Astrocyte (in vitro differentiated cells and primary cell): Measurements from ENCODE around the gene PKD1. TPM values are rescaled to one million over a fixed set of nuclear protein-coding genes. Genes with fewer than 3 reads are reported as not detected.
"Not testable (repeated sequence)": the region's sequence is repeated elsewhere in the genome, so short reads cannot be mapped to it uniquely, and the experiment has no call there.

Experiments
- DNase-seq: peaks from one replicate; pipeline ENCODE4 v3.0.0-alpha.2; 2010; ENCODE audit warnings: low read depth
- FAIRE-seq: peaks from 2 replicates; lab custom pipeline; 2011; peaks lifted over from hg19 to GRCh38; lab: Jason Lieb, UNC
- H2AFZ ChIP-seq: 2 replicates; pipeline ENCODE4 v1.6.0; 2012; ENCODE audit warnings: low read depth, low read length, inconsistent platforms
- H3K27ac ChIP-seq: 2 replicates; pipeline ENCODE4 v1.5.1; 2011; ENCODE audit warnings: low read depth, low read length, inconsistent platforms
- H3K27me3 ChIP-seq: 2 replicates; pipeline ENCODE4 v1.6.0; 2011; ENCODE audit warnings: low read length, inconsistent platforms; ENCODE audit not compliant: insufficient read depth
- H3K36me3 ChIP-seq: 2 replicates; pipeline ENCODE4 v1.5.1; 2011; ENCODE audit warnings: low read length, inconsistent platforms; ENCODE audit not compliant: insufficient read depth
- H3K4me1 ChIP-seq: 2 replicates; pipeline ENCODE4 v1.5.1; 2011; ENCODE audit warnings: low read length, inconsistent platforms; ENCODE audit not compliant: insufficient read depth
- H3K4me2 ChIP-seq: 2 replicates; pipeline ENCODE4 v1.6.0; 2012; ENCODE audit warnings: low read length, inconsistent platforms
- H3K4me3 ChIP-seq: 2 replicates; pipeline ENCODE4 v1.5.1; 2011; ENCODE audit warnings: low read depth, mild to moderate bottlenecking, low read length, inconsistent platforms; ENCODE audit not compliant: insufficient read depth
- H3K79me2 ChIP-seq: 2 replicates; pipeline ENCODE4 v1.6.0; 2012; ENCODE audit warnings: mild to moderate bottlenecking, low read length, inconsistent platforms; ENCODE audit not compliant: insufficient read depth
- H3K9ac ChIP-seq: 2 replicates; pipeline ENCODE4 v1.6.0; 2012; ENCODE audit warnings: mild to moderate bottlenecking, low read length, inconsistent platforms
- H3K9me3 ChIP-seq: 2 replicates; pipeline ENCODE4 v1.5.1; 2012; ENCODE audit warnings: low read depth, mild to moderate bottlenecking, low read length, inconsistent platforms; ENCODE audit not compliant: insufficient read depth
- H4K20me1 ChIP-seq: 2 replicates; pipeline ENCODE4 v1.6.0; 2012; ENCODE audit warnings: low read length, inconsistent platforms; ENCODE audit not compliant: insufficient read depth
- H3K27ac Mint-ChIP-seq: one replicate; pipeline ENCODE4 v1.8.0; 2021; ENCODE audit warnings: mild to moderate bottlenecking, mixed read lengths; ENCODE audit not compliant: unreplicated experiment
- H3K27me3 Mint-ChIP-seq: one replicate; pipeline ENCODE4 v1.8.0; 2021; ENCODE audit warnings: low read depth, mixed read lengths; ENCODE audit not compliant: unreplicated experiment
- H3K36me3 Mint-ChIP-seq: one replicate; pipeline ENCODE4 v1.8.0; 2021; ENCODE audit warnings: low read depth, mixed read lengths; ENCODE audit not compliant: unreplicated experiment
- H3K4me1 Mint-ChIP-seq: one replicate; pipeline ENCODE4 v1.8.0; 2021; ENCODE audit warnings: low read depth, mixed read lengths; ENCODE audit not compliant: unreplicated experiment
- H3K4me3 Mint-ChIP-seq: one replicate; pipeline ENCODE4 v1.8.0; 2021; ENCODE audit warnings: mild to moderate bottlenecking, moderate library complexity, mixed read lengths; ENCODE audit not compliant: unreplicated experiment
- H3K9me3 Mint-ChIP-seq: one replicate; pipeline ENCODE4 v1.8.0; 2021; ENCODE audit warnings: mild to moderate bottlenecking, mixed read lengths; ENCODE audit not compliant: unreplicated experiment
- total RNA-seq: library from RNA; stranded (reverse); gene quantifications from 2 replicates; pipeline ENCODE4 v1.2.1, GENCODE V29; 2021

The PKD1 gene
- total RNA-seq, 1 donor from 2014 or later, result 112 TPM

DNA sequence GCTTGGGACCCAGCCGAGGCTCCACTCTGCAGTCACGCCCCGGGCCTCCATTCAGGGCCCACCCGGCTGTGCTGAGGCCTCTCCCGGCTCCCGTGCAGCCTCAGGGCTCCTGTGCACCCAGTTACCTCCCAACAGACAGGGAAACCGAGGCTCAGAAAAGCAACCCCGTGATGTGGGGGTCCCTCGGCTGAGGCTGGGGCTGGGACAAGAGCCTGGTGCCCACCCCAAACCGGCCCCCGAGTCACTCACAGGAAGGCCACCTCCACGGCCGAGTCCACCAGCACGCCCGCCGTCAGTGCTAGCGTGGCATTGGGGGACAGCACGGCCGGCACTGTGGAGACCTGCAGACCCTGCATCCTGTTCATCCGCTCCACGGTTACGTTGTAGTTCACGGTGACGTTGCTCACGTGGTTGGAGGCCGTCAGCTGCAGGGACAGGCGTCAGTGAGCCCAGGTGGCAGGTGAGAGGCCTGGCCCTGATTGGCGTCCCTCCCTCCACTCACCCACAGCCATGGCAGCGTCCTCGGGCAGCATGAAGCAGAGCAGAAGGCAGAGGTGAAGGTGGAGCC is 23.1 kb downstream of the PKD1 start:
- not testable (repeated sequence) for H3K4me2 ChIP-seq, H3K36me3 ChIP-seq, H3K27me3 ChIP-seq, H2AFZ ChIP-seq, H3K9ac ChIP-seq, H3K79me2 ChIP-seq, H3K27ac Mint-ChIP-seq, H3K4me3 ChIP-seq, H3K9me3 Mint-ChIP-seq, DNase-seq, H3K27me3 Mint-ChIP-seq, H3K36me3 Mint-ChIP-seq, H3K4me1 ChIP-seq, FAIRE-seq, H3K4me1 Mint-ChIP-seq, H3K27ac ChIP-seq, H3K9me3 ChIP-seq, H3K4me3 Mint-ChIP-seq, H4K20me1 ChIP-seq

GRCh38 chr16:2111412-2112335 is 24.0 kb downstream of the PKD1 start:
- not testable (repeated sequence) for FAIRE-seq, H3K9ac ChIP-seq, H3K4me1 Mint-ChIP-seq, H3K4me1 ChIP-seq, H3K36me3 Mint-ChIP-seq, H2AFZ ChIP-seq, H3K36me3 ChIP-seq, H3K79me2 ChIP-seq, H3K9me3 ChIP-seq, H3K4me3 ChIP-seq, H3K4me3 Mint-ChIP-seq, H3K27me3 Mint-ChIP-seq, H4K20me1 ChIP-seq, H3K27ac Mint-ChIP-seq, H3K4me2 ChIP-seq, H3K27me3 ChIP-seq, H3K27ac ChIP-seq, DNase-seq, H3K9me3 Mint-ChIP-seq

- H3K9me3 Mint-ChIP-seq, H3K27ac Mint-ChIP-seq: not testable (repeated sequence)
Measured at GRCh38 chr16:2111009-2111353, 24.7 kb downstream of the PKD1 start.

GRCh38 chr16:2110332-2111008 is 25.2 kb downstream of the PKD1 start:
- not testable (repeated sequence) for H3K4me1 Mint-ChIP-seq, H3K4me2 ChIP-seq

More at GRCh38 chr16:2111009-2111353, 24.7 kb downstream of the PKD1 start:
- H3K4me1 ChIP-seq, FAIRE-seq, H3K36me3 Mint-ChIP-seq, H3K27ac ChIP-seq, H3K4me3 Mint-ChIP-seq, H4K20me1 ChIP-seq, H3K9ac ChIP-seq, H3K27me3 Mint-ChIP-seq, H2AFZ ChIP-seq, H3K4me2 ChIP-seq, H3K4me1 Mint-ChIP-seq, H3K27me3 ChIP-seq, H3K4me3 ChIP-seq, H3K9me3 ChIP-seq, DNase-seq, H3K36me3 ChIP-seq, H3K79me2 ChIP-seq: not testable (repeated sequence)

GRCh38 chr16:2109872-2110271 is 25.8 kb downstream of the PKD1 start:
- H3K4me3 ChIP-seq, H3K79me2 ChIP-seq, H2AFZ ChIP-seq, H3K36me3 Mint-ChIP-seq, H3K27me3 ChIP-seq, H3K4me2 ChIP-seq, H3K9me3 ChIP-seq, DNase-seq, FAIRE-seq, H3K36me3 ChIP-seq, H3K4me3 Mint-ChIP-seq, H3K9ac ChIP-seq, H3K27ac ChIP-seq, H3K4me1 Mint-ChIP-seq, H4K20me1 ChIP-seq, H3K27ac Mint-ChIP-seq, H3K27me3 Mint-ChIP-seq, H3K9me3 Mint-ChIP-seq, H3K4me1 ChIP-seq: not testable (repeated sequence)

More at GRCh38 chr16:2110332-2111008, 25.2 kb downstream of the PKD1 start:
- not testable (repeated sequence) for DNase-seq, H3K9ac ChIP-seq, H3K27me3 ChIP-seq, H3K27ac ChIP-seq, FAIRE-seq, H3K4me3 ChIP-seq, H3K9me3 Mint-ChIP-seq, H3K27ac Mint-ChIP-seq, H3K79me2 ChIP-seq, H3K27me3 Mint-ChIP-seq, H3K4me1 ChIP-seq, H4K20me1 ChIP-seq, H3K9me3 ChIP-seq, H3K36me3 Mint-ChIP-seq, H2AFZ ChIP-seq, H3K4me3 Mint-ChIP-seq, H3K36me3 ChIP-seq

DNA sequence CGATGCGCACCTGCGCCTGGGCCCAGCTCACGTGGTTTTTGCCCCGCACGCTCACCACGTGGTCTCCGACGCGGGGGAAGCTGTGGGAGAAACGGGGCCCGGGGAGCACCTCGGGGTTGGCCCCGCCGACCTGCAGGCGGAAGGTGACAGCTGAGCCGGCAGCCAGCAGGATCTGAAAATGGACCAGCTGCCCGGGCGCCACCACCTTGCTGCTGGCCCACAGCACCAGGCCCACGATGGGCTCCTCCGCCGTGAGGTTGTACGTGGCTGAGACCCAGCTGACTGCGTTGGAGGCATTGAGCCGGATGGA is 26.5 kb downstream of the PKD1 start:
- not testable (repeated sequence) for H3K27me3 ChIP-seq, H3K79me2 ChIP-seq, H3K9me3 Mint-ChIP-seq, H3K36me3 ChIP-seq, H3K36me3 Mint-ChIP-seq, H3K4me2 ChIP-seq, H3K4me1 Mint-ChIP-seq, H3K27ac ChIP-seq, H4K20me1 ChIP-seq, H3K9me3 ChIP-seq, FAIRE-seq, H3K27ac Mint-ChIP-seq, H2AFZ ChIP-seq, DNase-seq, H3K27me3 Mint-ChIP-seq, H3K4me3 ChIP-seq, H3K9ac ChIP-seq, H3K4me3 Mint-ChIP-seq, H3K4me1 ChIP-seq
